Smooth muscle cell (in vitro differentiated cells): Measurements from ENCODE around the gene ADO. TPM values are rescaled to one million over a fixed set of nuclear protein-coding genes. Genes with fewer than 3 reads are reported as not detected.
A peak's percentile ranks its signal among the peaks of the same experiment; 100 is the strongest.

Experiments used
- DNase-seq: peaks from one replicate; lab custom pipeline; 2025; ENCODE audit not compliant: unreplicated experiment; lab: John Stamatoyannopoulos, UW
- H2AFZ ChIP-seq: fragments of 200-600 bp; sonication (generic); 2 replicates; pipeline ENCODE4 v1.6.0; 2016; ENCODE audit warnings: antibody characterized with exemption, low read depth, mild to moderate bottlenecking
- H3F3A ChIP-seq: fragments of 200-600 bp; sonication (generic); 2 replicates; pipeline ENCODE4 v1.6.0; 2017; ENCODE audit warnings: antibody characterized with exemption, low read depth
- H3K27ac ChIP-seq: fragments of 200-600 bp; sonication (generic); 2 replicates; pipeline ENCODE4 v1.5.1; 2016; ENCODE audit warnings: low read depth, mild to moderate bottlenecking
- H3K27me3 ChIP-seq: fragments of 200-600 bp; sonication (generic); 2 replicates; pipeline ENCODE4 v1.6.1; 2016; ENCODE audit warnings: low read depth, mild to moderate bottlenecking
- H3K36me3 ChIP-seq: fragments of 200-600 bp; sonication (generic); 2 replicates; pipeline ENCODE4 v1.5.1; 2016; ENCODE audit warnings: low read depth
- H3K4me1 ChIP-seq: fragments of 200-600 bp; sonication (generic); 2 replicates; pipeline ENCODE4 v1.5.1; 2016; ENCODE audit warnings: low read depth
- H3K4me2 ChIP-seq: fragments of 200-600 bp; sonication (generic); 2 replicates; pipeline ENCODE4 v1.6.0; 2016; ENCODE audit warnings: mild to moderate bottlenecking
- H3K4me3 ChIP-seq: fragments of 200-600 bp; sonication (generic); 2 replicates; pipeline ENCODE4 v1.5.1; 2016; ENCODE audit warnings: mild to moderate bottlenecking
- H3K79me2 ChIP-seq: fragments of 200-600 bp; sonication (generic); 2 replicates; pipeline ENCODE4 v1.6.0; 2016; ENCODE audit warnings: low read depth, mild to moderate bottlenecking
- H3K9ac ChIP-seq: fragments of 200-600 bp; sonication (generic); 2 replicates; pipeline ENCODE4 v1.6.0; 2016; ENCODE audit warnings: low read depth
- H3K9me3 ChIP-seq: fragments of 200-600 bp; sonication (generic); replicated peaks from 2 replicates; pipeline ENCODE4 v1.5.1; 2016; ENCODE audit warnings: low read depth
- H4K20me1 ChIP-seq: fragments of 200-600 bp; sonication (generic); 2 replicates; pipeline ENCODE4 v1.6.0; 2016; ENCODE audit warnings: low read depth
- WGBS: methylation state at CpG from one replicate; pipeline ENCODE4 v1.1.7; 2016; ENCODE audit warnings: low lambda C conversion rate; 5-methylcytosine and 5-hydroxymethylcytosine counted together
- polyA plus RNA-seq: library from polyadenylated mRNA; unstranded; fragments of >200 nt; fragmentation: Nextera tagmentation; extraction: Ambion mirVana; gene quantifications from 2 replicates; pipeline ENCODE4 v1.2.1, GENCODE V29; 2016
- total RNA-seq: library from RNA; depleted of rRNA; stranded (reverse); fragments of >200 nt; gene quantifications from 2 replicates; pipeline ENCODE4 v1.2.3, GENCODE V29; 2014
- TF ChIP-seq, protein P1 (sequence below): fragments of 200-600 bp; sonication (generic); IDR thresholded peaks from 2 replicates; pipeline ENCODE4 v1.5.1; 2017; ENCODE audit warnings: borderline replicate concordance, mild to moderate bottlenecking, antibody characterized with exemption; ENCODE audit not compliant: insufficient read depth, poor library complexity, severe bottlenecking

The ADO gene
- total and polyA plus RNA-seq, 2 experiments from 2014 or later, result 11.9 to 32.4 TPM

DNA sequence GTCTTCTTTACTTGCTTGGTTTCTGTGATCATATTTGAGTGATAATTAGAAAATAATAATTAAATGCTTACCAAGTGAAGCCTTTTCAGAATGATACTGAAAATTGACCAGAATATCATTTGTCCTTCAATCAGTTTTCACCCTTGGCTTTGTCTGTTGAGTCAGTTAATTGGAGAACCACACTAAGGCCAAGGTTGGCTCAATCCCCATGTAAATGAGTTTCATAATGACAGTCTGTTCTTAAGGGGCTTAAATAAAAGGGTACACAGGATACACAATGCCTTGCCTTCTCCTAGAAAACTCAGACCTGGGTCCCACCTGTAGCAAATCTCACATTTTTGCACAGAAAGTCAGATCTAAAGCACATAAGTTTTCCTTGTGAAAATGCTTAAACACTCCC is 42.9 kb downstream of the ADO start:
- H3K9me3 ChIP-seq, result no peaks in the 10 kb centered on the region
- H3K27ac ChIP-seq, result no peak overlapping the region

DNA sequence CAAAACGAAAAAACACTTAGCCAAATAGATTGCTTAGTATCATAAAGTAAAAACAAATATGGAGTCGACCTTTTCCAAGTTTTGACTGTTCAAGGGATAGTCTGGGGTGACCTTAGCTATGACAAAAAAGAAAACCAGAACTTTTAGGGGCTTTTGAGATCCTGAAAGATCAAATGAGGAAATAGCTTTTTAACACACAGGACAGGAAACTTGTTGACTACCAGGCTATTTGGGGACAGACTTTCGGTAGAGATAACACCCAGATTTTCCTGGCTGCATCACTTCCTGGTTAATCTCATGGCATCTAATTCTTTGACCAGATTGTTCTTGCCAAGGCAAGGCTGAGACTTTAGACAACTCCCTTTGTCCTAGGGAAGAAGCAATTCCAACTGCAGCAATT is 46.1 kb downstream of the ADO start:
- Histone ChIP-seq H3K4me2 (no peak overlapping the region), H3K27me3 (no peaks in the 10 kb centered on the region), H2AFZ (no peak overlapping the region), H3K36me3 (no peaks in the 10 kb centered on the region), H4K20me1 (no peaks in the 10 kb centered on the region), H3F3A (no peaks in the 10 kb centered on the region), H3K4me1 (no peaks in the 10 kb centered on the region), H3K9me3 (no peaks in the 10 kb centered on the region), H3K4me3 (no peak overlapping the region), H3K79me2 (no peaks in the 10 kb centered on the region), H3K27ac (no peak overlapping the region), H3K9ac (no peak overlapping the region)
- TF ChIP-seq, protein P1, sequence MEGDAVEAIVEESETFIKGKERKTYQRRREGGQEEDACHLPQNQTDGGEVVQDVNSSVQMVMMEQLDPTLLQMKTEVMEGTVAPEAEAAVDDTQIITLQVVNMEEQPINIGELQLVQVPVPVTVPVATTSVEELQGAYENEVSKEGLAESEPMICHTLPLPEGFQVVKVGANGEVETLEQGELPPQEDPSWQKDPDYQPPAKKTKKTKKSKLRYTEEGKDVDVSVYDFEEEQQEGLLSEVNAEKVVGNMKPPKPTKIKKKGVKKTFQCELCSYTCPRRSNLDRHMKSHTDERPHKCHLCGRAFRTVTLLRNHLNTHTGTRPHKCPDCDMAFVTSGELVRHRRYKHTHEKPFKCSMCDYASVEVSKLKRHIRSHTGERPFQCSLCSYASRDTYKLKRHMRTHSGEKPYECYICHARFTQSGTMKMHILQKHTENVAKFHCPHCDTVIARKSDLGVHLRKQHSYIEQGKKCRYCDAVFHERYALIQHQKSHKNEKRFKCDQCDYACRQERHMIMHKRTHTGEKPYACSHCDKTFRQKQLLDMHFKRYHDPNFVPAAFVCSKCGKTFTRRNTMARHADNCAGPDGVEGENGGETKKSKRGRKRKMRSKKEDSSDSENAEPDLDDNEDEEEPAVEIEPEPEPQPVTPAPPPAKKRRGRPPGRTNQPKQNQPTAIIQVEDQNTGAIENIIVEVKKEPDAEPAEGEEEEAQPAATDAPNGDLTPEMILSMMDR, result no peak
- WGBS, result 70% methylated on average over 3 of the region's 3 CpGs
- no peak for DNase-seq

More for the DNA sequence above, 42.9 kb downstream of the ADO start:
- H3F3A ChIP-seq, result no peaks in the 10 kb centered on the region
- DNase-seq, result no peak
- no peaks in the 10 kb centered on the region for H4K20me1 ChIP-seq
- no peak overlapping the region for H3K4me2 ChIP-seq
- H3K4me3 ChIP-seq, result no peak overlapping the region
- no peak overlapping the region for H3K9ac ChIP-seq
- no peaks in the 10 kb centered on the region for H3K79me2 ChIP-seq
- TF ChIP-seq, protein P1, result no peak
- H3K4me1 ChIP-seq, result no peaks in the 10 kb centered on the region
- H2AFZ ChIP-seq, result no peak overlapping the region
- no peaks in the 10 kb centered on the region for H3K36me3 ChIP-seq
- H3K27me3 ChIP-seq, result no peaks in the 10 kb centered on the region

DNA sequence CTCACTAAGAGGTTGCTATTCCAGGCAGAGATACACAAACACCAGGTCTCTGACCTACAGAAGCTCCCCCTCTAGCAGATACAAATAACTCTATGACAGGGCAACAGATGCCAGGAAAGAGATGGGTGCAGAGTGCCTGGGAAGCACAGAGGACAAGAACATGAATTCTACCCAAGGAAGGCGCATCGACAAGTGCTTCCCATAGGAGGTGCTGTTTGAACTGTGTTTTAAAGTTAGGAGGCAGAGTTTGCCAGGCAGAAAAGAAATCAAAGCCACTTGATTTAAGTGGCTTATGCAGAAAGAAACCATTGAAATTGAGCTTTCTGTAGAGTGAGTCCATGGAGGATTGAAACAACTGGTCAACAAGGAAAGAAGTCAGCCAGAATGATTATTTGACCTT is 46.9 kb downstream of the ADO start:
- no peak overlapping the region for H3K4me2 ChIP-seq
- H3K79me2 ChIP-seq, result no peaks in the 10 kb centered on the region
- no peaks in the 10 kb centered on the region for H3K36me3 ChIP-seq
- no peaks in the 10 kb centered on the region for H3F3A ChIP-seq
- H3K27me3 ChIP-seq, result no peaks in the 10 kb centered on the region
- 47% methylated on average over 2 of the region's 2 CpGs for WGBS
- no peak overlapping the region for H3K9ac ChIP-seq
- H3K27ac ChIP-seq, result no peak overlapping the region
- H3K9me3 ChIP-seq, result no peaks in the 10 kb centered on the region
- TF ChIP-seq, protein P1, result peak; percentile 25
- H3K4me3 ChIP-seq, result no peak overlapping the region
- H3K4me1 ChIP-seq, result no peaks in the 10 kb centered on the region
- no peaks in the 10 kb centered on the region for H4K20me1 ChIP-seq
- no peak overlapping the region for H2AFZ ChIP-seq
- no peak for DNase-seq

DNA sequence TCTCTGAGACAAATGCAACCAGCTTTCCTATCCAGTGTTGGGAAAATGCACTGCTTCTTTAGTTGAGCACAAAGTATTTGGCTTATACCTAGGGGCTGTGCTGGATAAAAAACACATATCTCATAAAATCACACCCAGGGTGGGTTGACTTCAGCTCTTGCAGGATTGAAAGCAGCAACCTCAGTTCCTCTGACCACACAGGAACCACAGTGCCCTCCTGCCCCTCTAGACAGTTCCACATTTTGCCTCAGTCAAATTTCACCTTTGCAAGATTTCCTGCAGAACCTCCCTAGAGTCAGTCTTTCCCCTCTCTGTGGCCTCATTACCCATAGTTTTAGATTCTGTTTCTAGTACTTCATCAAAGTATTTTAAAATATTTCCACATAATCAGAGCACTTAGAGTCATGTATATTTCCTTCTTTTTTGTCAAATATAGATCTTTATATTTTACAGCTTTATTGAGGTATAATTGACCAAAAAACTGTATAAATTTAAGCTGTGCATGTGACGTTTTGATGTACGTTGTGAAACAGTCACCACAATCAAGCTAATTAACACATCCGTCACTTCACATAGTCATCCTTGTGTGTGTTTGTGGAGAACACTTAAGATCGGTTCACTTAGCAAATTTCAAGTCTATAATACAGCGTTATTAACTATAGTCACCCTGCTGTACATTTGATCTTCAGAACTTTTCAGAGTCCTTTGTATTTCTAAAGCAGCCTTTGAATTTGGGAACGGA is 48.6 kb downstream of the ADO start:
- Histone ChIP-seq H3K9ac (no peak overlapping the region), H3F3A (no peaks in the 10 kb centered on the region), H3K79me2 (no peaks in the 10 kb centered on the region), H2AFZ (no peak overlapping the region), H4K20me1 (no peaks in the 10 kb centered on the region), H3K4me3 (no peak overlapping the region), H3K4me2 (peak overlapping the region; percentile 3), H3K4me1 (no peaks in the 10 kb centered on the region), H3K9me3 (no peaks in the 10 kb centered on the region), H3K27ac (no peak overlapping the region), H3K27me3 (no peaks in the 10 kb centered on the region), H3K36me3 (no peaks in the 10 kb centered on the region)
- TF ChIP-seq, protein P1, result no peak
- 83% methylated on average over 6 of the region's 6 CpGs for WGBS
- DNase-seq, result no peak
